Measurements from ENCODE around the gene NFATC1.

NFATC1 gene

GRCh38 chr18:79453816-79454735 lies 58.3 kb downstream of the NFATC1 start:
- no peak for DNase-seq (ENCODE audit: low read depth in 3 of 3, low spot score in 1 of 3)

- DNase-seq (ENCODE audit: low read depth in 3 of 3, low spot score in 1 of 3) = no peak
These were observed 59.5 kb downstream of the NFATC1 start for GRCh38 chr18:79455261-79455660.

DNA sequence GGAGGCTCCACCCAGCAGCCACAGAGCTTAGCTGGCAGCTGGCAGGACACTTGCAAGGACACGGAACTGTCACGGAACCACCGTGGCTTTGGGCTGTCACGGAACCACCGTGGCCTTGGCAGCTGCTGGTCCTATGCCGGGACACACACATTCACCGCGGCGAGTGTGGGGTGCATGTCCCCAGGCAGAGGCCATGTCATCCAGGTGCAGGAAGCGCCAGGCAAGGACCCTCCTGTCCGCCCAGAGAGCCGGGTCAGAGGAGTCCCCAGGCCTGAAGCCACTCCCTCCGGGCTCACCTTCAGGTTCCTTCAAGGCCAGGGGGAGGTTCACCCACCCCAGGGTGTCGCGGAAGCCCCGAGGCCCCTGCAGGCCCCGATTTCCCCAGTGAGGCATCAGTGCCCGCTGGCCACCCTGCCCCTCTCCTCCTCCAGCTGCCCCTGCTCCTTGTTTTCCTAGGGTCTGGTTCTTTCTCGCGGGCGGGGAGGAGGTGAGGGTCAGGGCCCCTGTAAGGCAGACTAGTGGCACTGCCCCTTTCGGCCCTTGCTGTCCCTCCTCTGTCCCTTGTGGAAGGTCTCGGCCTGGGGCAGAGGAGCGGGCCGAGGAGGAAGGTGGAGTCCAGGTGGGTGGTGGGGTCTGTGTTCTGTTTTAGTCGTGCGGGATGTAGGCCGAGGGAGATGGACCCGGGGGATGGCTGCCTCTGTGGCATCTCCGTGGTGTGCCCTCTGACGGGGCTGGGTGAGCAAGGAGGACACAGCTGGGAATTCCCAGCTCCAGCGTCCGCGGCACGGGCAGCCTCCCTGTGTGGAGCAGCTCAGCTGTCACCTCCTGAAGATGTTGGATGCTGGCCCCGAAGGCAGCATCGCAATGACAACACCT lies 60.6 kb downstream of the NFATC1 start:
- DNase-seq (ENCODE audit: low read depth in 3 of 3, low spot score in 1 of 3) = no peak

GRCh38 chr18:79457239-79457638 lies 61.5 kb downstream of the NFATC1 start:
- no peak for DNase-seq (ENCODE audit: low read depth in 3 of 3, low spot score in 1 of 3)

- DNase-seq (ENCODE audit: low read depth in 3 of 3, low spot score in 1 of 3) = no peak
These were observed 61.9 kb downstream of the NFATC1 start for GRCh38 chr18:79457652-79458051.

DNA sequence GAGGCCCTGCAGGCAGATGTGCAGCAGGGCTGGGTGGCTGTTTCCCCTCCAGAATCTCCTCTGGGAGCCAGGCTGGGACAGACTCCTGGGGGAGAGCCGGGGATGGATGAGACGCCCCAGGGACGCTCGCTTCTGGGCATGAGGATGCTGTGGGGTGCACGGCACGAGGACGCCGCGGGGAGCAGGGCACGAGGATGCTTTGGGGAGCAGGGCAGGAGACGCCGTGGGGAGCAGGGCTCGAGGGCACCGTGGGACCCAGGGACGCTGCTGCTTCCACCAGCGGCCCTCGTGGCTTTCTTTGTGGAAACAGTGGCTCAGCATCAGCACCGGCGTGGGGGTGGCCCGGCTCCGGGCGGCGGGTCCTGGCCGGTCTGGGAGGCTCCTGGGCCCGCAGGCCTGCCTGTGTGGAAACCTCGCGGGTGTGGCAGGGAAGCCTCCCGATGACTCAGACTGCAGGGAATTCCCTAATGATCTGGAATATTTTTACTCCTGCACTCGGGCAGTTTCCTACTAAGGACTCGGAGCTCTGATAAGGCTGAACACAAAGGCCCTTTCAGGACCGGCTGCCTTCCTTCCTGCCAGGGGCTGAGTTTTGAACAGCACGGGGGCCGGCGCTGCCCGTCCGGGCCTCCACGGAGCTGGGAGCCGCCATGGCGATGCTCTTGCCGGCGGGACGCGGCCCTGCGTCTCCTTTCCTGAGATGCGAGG lies 62.6 kb downstream of the NFATC1 start:
- no peak for DNase-seq (ENCODE audit: low read depth in 3 of 3, low spot score in 1 of 3)

DNA sequence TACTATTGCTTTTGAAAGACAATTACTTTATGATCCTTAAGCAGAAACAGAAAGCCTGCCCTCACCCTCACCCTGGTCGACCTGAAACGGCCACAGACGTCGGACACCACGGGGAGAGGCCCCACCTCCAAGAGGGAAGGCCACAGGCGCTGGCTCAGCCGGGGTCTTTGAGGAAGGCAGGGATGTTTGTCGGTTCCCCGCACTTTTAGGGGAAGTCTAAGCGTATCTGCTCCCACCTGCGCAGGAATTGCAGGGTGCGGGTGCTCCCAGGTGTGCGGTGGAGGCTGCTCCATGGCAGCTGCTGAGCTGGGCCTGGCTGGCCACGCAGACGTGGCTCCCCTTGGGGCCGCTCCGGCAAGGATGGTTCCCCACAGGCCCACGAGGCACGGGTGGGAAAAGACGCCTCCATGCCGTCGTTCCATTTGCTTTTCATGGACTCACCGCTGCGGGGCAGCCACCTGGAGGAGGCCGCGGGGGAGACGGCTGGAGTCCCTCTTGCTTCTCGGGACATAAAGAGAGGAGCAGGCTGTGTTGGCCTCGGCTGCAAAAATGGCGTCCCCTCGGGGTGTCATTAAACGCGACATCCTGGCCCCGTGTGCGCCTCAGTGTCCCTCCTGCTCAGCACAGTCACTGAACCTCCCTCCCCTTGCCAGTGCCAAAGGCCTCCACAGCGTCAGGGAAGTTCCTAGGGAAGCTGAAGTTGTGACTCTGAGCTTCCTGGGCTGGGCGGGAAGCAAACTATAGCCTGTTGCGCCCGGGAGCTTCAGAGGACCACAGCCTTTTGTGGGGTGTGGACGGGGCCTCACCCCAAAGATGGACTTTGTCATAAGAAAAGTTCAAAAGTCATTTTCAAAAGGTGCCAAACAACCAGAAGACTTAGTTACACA lies 63.4 kb downstream of the NFATC1 start:
- no peak for DNase-seq (ENCODE audit: low read depth in 3 of 3, low spot score in 1 of 3)

DNA sequence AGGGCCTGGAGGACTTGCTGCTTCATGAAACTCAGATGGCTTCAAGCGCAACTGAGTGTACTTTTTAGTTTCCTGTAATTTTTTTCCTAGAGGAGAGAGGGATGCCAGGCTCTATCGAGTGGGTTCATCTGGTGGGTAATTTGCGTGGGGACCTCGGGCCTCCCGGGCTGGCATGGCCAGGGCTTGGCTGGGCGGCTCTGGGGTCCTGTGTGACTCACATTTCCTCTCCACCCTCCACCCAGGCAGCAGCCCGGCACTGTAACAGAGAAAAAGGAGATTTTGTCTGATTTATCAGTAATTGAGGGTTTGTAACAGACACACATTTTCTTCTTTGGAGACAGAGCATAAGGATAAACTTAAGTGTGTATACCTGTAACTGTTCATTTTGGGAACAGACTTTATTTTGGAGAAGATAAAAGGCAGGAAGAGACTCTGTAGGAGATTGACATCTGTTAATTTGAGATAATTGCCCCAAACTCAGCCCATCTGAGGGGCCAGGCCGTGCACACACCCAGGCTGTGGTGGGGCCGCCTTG lies 64.3 kb downstream of the NFATC1 start:
- DNase-seq (ENCODE audit: low read depth in 3 of 3, low spot score in 1 of 3) = no peak

GRCh38 chr18:79460481-79461300 lies 65.0 kb downstream of the NFATC1 start:
- DNase-seq (ENCODE audit: low read depth in 3 of 3, low spot score in 1 of 3) = no peak

DNA sequence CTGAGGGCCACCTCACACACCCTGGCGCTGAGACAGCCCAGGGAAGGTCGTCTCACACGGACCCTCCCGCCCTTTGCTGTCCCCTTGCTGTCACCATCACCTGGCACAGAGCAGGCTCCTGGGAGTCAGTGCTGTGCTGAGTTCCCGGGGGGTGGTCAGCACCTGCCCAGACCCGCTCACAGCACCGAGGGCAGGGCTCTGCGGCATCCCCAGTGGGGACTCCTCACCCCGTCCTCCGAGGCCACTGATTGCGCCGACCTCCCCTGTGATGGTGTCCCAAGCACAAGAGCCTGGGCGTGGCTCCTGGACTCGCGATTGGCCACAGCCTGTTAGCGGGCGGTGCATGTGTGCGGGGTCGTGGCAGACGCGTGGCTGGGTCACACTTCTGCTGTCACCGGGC lies 65.9 kb downstream of the NFATC1 start:
- DNase-seq (ENCODE audit: low read depth in 3 of 3, low spot score in 1 of 3) = no peak

- no peak for DNase-seq (ENCODE audit: low read depth in 3 of 3, low spot score in 1 of 3)
These were observed 67.8 kb downstream of the NFATC1 start for GRCh38 chr18:79463424-79463960.

DNA sequence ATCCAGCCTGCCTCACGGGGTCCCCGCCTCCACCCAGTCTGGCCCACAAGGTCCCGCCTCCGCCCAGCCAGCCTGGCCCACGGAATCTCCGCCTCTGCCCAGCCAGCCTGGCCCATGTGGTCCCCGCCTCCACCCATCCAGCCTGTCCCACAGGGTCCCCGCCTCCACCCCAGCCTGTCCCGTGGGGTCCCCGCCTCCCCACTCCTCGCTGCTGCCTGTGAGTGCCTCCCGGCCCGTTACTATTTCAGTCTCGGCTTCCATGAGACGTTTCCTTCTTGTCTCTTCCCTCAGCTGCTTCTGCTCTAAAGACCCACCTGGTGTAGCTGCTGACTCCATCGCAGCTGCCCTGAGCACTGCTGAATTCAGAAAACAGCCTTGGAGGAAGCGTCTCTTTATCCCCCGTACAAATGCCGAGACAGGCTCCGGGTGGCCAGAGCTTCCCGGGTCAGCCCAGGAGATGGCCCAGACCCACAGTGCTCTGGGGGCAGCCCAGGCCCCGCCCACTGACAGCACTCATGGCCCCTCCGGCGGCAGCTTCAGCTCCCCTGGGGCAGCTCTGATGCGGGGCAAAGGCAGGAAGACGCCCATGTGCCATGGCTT lies 69.8 kb downstream of the NFATC1 start:
- DNase-seq (ENCODE audit: low read depth in 3 of 3, low spot score in 1 of 3) = no peak

DNA sequence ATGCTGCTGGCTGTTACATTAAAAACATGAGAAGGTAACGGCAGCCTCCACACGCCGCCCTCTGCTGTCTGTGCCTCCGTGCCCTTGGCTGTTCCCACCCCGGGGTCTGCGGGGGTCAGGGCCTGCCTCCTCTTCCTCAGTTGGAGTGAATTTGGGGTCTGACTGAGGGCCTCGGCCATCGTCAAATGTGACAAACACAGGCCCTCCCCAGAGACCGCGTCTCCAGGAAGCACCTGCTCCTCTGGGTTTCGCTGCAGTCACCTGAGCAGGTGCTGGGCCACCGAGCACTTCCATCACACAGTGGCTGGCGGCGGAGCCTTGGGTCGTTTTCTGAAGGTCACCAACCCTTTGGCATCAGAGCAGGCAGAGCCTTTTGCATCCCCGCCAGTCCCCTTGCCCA lies 70.9 kb downstream of the NFATC1 start:
- DNase-seq (ENCODE audit: low read depth in 3 of 3, low spot score in 1 of 3) = no peak

DNA sequence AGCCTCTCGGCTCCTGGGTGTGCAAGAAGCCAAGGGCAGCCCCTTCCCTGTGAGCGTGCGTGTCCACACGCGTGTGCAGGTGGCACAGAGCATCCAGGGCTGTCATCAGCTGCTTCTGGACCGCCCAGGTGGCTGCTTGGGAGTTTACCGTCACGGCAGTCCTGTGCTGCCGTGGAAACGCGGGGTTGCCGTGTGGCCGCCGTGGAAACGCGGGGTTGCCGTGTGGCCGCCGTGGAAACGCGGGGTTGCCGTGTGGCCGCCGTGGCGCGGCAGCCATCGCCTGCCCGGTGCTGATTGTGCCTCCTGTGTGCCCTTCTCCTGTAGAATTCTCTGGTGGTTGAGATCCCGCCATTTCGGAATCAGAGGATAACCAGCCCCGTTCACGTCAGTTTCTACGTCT lies 71.4 kb downstream of the NFATC1 start:
- no peak for DNase-seq (ENCODE audit: low read depth in 3 of 3, low spot score in 1 of 3)

DNA sequence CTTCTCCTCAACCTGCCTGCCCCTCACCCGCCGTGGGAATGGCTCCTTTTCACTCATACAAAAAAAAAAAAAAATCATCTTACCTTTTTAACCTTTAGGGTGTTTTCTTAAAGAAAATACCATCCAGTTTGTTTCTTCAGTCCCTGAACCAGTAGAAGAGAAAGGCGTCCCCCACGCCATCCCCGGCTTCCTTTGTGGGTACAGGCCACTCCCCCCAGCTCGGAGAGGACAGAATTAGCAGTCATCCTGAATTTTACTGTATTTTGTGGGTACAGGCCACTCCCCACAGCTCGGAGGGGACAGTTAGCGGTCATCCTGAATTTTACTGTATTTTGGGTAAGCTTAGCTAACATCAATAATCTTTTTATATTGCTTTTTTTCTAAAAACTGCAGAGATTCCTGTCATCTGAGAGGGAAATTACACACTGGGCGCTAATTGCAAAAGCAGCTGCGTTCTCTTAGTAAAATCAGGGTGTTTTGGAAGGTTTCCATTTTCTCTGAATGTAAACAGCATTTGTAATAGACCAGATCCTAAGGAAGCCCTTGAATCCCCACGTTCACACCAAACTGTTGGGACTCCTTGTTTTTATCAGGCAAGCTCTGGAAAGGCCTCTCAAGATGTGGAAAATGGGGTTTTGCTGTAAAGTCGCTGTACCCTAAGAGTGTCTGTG lies 72.5 kb downstream of the NFATC1 start:
- DNase-seq (ENCODE audit: low read depth in 3 of 3, low spot score in 1 of 3) = no peak

- no peak for DNase-seq (ENCODE audit: low read depth in 3 of 3, low spot score in 1 of 3)
These were observed 73.6 kb downstream of the NFATC1 start for GRCh38 chr18:79469309-79469708.

DNA sequence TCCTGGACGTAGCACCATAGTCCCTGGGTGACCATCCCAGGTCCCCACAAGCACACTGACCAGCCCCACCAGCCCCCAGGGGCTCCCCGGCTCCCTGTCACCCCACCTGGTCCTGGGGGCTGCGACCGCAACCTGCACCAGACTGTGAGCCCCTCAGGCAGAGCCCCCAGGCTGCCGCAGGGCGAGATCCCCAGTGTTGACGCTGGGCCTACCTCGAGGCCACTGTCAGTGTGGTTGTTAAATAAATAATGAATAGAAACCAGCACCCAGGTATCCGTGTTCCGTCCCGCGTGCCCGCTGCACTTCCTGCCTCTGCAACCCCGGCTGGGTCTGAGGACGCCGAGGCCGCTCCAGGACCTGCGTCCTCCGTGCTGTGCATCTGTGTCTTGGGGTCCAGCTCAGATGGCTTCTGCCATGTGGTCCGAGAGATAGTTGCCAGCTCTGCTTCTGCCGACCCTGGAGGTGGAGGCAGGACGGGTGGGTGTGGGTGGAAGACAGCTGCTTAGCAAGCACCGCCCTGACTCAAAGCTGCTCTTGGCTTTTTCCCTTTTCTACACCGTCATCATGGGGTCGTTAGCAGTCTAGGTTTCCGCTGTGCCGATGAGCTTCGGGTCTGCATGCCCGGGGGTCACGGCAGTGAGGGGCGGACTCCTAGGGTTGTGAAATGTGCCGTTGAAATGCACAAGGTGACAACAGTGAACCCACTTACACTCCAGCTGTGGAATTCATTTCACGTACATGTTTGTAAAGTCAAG lies 74.2 kb downstream of the NFATC1 start:
- no peak for DNase-seq (ENCODE audit: low read depth in 3 of 3, low spot score in 1 of 3)

All from stimulated activated CD4-positive, alpha-beta T cell treated with anti-CD3 and anti-CD28 coated beads, TNF-alpha, amount 100 ng/mL, for 1 hour (primary cell).